Fibroblast of mammary gland (primary cell): Measurements from ENCODE around the gene UNCX.
"Not testable (repeated sequence)": the region's sequence is repeated elsewhere in the genome, so short reads cannot be mapped to it uniquely, and the experiment has no call there.

Source experiments
- DNase-seq: peaks from one replicate; pipeline ENCODE4 v3.0.0-alpha.2; 2010; ENCODE audit warnings: low read depth
- H3K4me3 ChIP-seq: 2 replicates; pipeline ENCODE4 v1.5.1; 2011; ENCODE audit warnings: low read depth, mild to moderate bottlenecking, low read length, moderate library complexity; ENCODE audit not compliant: control insufficient read depth
- TF ChIP-seq, protein P1 (sequence below): conservative IDR thresholded peaks from 2 replicates; pipeline ENCODE4 v1.5.1; 2011; ENCODE audit warnings: low read depth, low read length, inconsistent platforms; ENCODE audit not compliant: control insufficient read depth, insufficient read depth

The UNCX gene

DNA sequence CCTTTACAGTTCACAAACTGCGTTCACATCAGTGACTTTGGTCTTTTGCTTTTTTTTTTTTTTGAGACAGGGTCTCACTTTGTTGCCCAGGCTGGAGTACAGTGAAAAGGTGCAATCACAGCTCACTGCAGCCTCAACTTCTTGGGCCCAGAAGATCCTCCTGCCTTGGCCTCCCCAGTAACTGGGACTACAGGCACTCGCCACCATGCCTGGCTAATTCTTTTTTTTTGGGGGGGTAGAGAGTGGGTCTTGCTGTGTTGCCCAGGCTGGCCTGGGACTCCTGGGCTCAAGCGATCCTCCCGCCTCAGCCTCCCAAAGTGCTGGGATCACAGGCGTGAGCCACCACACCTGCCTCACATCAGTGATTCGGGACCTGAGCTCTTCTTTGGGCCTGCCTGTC is 35.7 kb upstream of the UNCX start:
- H3K4me3 ChIP-seq = no peak overlapping the region
- TF ChIP-seq, protein P1, sequence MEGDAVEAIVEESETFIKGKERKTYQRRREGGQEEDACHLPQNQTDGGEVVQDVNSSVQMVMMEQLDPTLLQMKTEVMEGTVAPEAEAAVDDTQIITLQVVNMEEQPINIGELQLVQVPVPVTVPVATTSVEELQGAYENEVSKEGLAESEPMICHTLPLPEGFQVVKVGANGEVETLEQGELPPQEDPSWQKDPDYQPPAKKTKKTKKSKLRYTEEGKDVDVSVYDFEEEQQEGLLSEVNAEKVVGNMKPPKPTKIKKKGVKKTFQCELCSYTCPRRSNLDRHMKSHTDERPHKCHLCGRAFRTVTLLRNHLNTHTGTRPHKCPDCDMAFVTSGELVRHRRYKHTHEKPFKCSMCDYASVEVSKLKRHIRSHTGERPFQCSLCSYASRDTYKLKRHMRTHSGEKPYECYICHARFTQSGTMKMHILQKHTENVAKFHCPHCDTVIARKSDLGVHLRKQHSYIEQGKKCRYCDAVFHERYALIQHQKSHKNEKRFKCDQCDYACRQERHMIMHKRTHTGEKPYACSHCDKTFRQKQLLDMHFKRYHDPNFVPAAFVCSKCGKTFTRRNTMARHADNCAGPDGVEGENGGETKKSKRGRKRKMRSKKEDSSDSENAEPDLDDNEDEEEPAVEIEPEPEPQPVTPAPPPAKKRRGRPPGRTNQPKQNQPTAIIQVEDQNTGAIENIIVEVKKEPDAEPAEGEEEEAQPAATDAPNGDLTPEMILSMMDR = no peak
- no peak for DNase-seq

DNA sequence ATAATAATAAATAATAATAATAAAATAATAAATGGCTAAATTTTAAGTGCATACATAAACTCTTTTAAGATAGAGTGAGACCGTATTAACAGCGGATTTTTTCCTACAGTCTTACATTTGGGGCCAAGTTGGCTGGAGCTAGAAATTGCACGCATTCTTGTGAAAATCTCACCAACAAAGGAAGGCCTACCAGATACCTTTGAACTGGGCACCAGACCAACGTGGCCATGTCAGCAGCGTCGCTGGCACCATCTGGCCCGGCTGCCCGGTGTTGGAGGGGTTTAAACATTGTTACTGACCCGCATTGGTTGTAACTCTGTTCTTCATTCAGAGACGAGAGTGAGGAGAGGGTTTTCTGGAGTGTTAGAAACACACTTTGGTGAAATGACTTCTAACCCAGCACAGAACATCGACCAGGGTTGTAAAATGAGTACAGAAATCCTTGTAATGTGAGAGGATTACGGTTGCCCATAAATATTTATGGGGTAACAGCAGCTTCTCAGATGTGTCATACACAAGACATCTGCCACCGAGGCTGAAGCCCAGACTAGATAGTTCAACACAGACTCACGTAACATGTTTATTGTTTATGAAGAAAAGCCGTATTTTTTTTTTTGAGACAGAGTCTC is 34.6 kb upstream of the UNCX start:
- H3K4me3 ChIP-seq = no peak overlapping the region
- TF ChIP-seq, protein P1 = no peak

DNA sequence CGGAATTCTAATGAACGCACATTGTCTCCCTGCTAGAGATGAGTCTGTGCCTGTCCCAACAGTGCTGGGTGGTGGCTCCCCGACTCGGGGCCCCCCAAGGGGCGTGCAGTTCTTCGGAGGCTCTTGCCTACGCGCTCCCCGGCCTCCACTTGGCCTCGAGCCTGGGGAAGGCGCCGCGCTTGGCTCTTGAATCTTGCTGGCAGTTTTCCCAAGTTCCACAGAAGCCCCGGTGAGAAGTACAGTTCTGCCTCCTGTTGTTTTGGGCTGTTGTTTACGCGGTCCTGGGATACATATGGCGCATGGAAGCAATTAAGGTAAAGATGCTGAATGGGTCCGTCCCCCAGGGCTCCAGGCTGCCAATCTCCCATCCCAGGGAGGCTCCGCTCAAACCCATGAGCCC is 32.6 kb upstream of the UNCX start:
- TF ChIP-seq, protein P1 = no peak
- no peak overlapping the region for H3K4me3 ChIP-seq
- DNase-seq = peak; percentile 28

More for the DNA sequence above, 34.6 kb upstream of the UNCX start:
- DNase-seq = peak; percentile 80

DNA sequence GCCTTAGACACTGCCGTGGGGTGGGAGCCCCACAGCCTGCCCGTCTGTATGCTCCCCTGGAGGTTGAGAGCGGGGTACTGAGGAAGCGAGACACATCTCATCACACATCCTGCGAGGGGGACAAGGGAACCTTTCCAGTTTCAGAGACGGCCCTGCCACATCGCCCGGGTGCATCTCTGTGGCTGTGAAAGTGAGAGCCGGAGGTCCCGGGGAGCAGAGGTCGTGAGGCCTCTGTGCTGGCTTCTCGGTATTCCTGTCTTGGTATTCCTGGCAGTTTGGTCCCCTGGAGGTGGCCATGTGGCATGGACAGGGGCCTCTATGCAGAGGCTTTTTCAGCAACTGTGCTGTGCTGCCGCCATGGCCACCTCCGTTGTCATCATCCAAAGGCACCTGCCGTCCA is 30.8 kb upstream of the UNCX start:
- H3K4me3 ChIP-seq = no peak overlapping the region
- DNase-seq = no peak
- TF ChIP-seq, protein P1 = no peak

DNA sequence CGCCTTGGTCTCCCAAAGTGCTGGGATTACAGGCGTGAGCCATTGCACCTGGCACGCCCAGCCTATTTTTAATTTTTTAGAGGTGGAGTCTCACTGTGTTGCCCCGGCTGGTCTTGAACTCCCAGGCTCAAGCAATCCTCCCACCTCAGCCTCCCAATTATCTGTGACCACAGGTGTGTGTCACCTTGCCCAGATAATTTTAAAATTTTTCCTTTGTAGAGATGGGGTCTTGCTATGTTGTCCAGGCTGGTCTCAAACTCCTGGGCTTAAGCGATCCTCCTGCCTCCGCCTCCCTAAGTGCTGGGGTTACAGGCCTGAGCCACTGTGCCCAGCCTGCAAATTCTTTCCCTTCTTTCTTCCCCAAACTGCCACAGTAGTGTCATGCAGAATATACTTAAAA is 29.8 kb upstream of the UNCX start:
- H3K4me3 ChIP-seq, DNase-seq: not testable (repeated sequence)

DNA sequence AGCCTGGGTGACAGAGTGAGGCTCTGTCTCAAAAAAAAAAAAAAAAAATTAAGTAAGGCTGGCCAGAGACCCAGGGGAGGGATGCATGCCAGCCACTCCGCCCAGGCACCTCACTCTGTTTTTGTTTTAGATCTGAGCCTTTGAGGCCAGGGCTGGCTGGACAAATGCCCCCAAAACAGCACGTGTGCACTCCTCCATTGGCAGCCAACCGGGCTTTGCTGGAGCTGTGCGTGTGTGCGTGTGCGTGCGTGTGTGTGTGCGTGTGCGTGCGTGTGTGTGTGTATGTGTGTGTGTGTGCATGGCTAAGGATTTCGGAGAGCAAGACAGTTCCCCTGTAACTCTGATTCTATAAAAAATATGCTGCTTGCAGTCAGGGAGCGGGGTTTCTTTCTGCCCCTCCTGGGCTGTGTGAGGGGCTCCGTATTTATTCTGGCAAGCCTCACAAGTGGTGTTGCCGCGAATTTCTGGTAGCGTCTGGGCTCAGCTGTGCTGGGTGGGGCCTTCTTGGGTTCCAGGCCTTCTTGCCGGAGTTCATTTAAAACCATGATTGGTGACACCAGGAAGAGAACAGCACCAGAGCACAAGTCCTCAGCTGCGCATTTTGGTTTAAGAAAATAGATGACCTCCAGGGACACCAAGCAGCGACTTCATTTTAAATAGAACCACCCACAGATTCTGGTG is 28.1 kb upstream of the UNCX start:
- no peak for DNase-seq
- H3K4me3 ChIP-seq = no peak overlapping the region
- TF ChIP-seq, protein P1 = no peak

DNA sequence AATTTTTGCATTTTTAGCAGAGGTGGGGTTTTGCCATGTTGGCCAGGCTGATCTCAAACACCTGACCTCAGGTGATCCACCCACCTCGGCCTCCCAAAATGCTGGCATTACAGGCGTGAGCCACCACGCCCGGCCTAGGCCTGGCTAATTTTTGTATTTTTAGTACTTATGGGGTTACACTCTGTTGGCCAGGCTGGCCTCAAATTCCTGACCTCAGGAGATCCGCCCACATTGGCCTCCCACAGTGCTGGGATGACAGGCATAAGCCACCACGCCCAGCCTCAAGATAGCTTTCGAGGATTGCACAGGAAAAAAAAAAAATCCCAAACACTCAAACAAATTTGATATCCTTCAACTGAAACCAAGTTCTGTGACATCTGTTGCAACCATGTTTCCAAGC is 26.9 kb upstream of the UNCX start:
- DNase-seq = not testable (repeated sequence)

DNA sequence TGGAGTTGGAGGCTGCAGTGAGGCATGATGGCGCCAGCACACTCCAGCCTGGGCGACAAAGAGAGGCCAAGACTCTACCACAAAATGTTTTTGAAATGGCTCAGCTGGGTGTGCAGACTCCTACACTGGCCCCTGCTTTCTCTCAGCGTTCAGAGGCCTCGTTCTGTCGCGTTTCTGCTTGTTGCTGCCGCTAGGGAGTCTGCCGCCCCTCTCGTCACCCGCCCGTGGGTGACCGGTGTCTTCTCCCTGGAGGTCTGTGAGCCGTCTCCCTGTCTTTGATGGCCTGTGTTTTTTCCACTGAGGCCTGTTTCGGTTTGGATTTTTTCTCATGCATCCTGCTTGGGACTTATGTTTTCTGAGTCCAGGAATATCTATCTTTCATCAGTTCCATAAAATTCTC is 23.6 kb upstream of the UNCX start:
- TF ChIP-seq, protein P1 = no peak
- no peak for DNase-seq
- H3K4me3 ChIP-seq = no peak overlapping the region

More for the DNA sequence above, 26.9 kb upstream of the UNCX start:
- H3K4me3 ChIP-seq = not testable (repeated sequence)
